GM12873 (cell line): ENCODE measurements around the gene CDHR3.

Experiments used
- CTCF ChIP-seq: IDR thresholded peaks from 2 replicates; pipeline ENCODE4 v1.5.1; 2012; ENCODE audit warnings: low read depth, mild to moderate bottlenecking, moderate library complexity, low read length, control low read depth; ENCODE audit not compliant: insufficient read depth; ENCODE audit errors: missing control alignments

The CDHR3 gene

GRCh38 chr7:105990141-105990540, 27.1 kb downstream of the CDHR3 start:
- TF ChIP-seq CTCF = no peak

GRCh38 chr7:105990727-105991453, 27.8 kb downstream of the CDHR3 start:
- no peak for TF ChIP-seq CTCF

GRCh38 chr7:105992905-105993304, 29.8 kb downstream of the CDHR3 start:
- no peak for TF ChIP-seq CTCF

GRCh38 chr7:105996860-105997737, 34.0 kb downstream of the CDHR3 start:
- TF ChIP-seq CTCF = no peak

GRCh38 chr7:105999256-105999655, 36.2 kb downstream of the CDHR3 start:
- no peak for TF ChIP-seq CTCF

GRCh38 chr7:106001196-106001595, 38.1 kb downstream of the CDHR3 start:
- TF ChIP-seq CTCF = no peak

- no peak for TF ChIP-seq CTCF
Measured at GRCh38 chr7:106001886-106002285, 38.8 kb downstream of the CDHR3 start.
